Esophagus squamous epithelium (tissue), 5 donors: Measurements from ENCODE around the gene FGD4. TPM values are rescaled to one million over a fixed set of nuclear protein-coding genes. Genes with fewer than 3 reads are reported as not detected.

Experiments used
- DNase-seq: peaks from one replicate; lab custom pipeline; 2025; lab: John Stamatoyannopoulos, UW
- H3K27ac ChIP-seq, 4 donors: fragments of 200-600 bp; sonication (generic); one replicate each; pipeline ENCODE4 v1.5.1; 2016 to 2019; ENCODE audit warnings: mild to moderate bottlenecking in 1 of 4
- H3K27me3 ChIP-seq, 4 donors: fragments of 200-600 bp; sonication (generic); 1 replicate in 3 of 4; 2 replicates in 1 of 4; pipeline versions ENCODE4 v1.5.1 to v1.6.0; 2017 to 2021; ENCODE audit warnings: antibody characterized with exemption in 1 of 4
- H3K36me3 ChIP-seq, 3 donors: fragments of 200-600 bp; sonication (generic); one replicate each; pipeline ENCODE4 v1.5.1; 2016 to 2019
- H3K4me1 ChIP-seq, 3 donors: fragments of 200-600 bp; sonication (generic); one replicate each; pipeline ENCODE4 v1.5.1; 2017 to 2019
- H3K4me3 ChIP-seq, 4 donors: fragments of 200-600 bp; sonication (generic); 1 replicate in 3 of 4; 2 replicates in 1 of 4; pipeline ENCODE4 v1.5.1; 2016 to 2019; ENCODE audit warnings: mild to moderate bottlenecking in 2 of 4, moderate library complexity in 1 of 4
- H3K9me3 ChIP-seq, 3 donors: fragments of 200-600 bp; sonication (generic); one replicate each; pipeline ENCODE4 v1.5.1; 2016 to 2019
- CTCF ChIP-seq, 6 experiments: fragments of 450-650 bp in 4 of 6; fragments of 200-600 bp in 2 of 6; sonication (generic) in 2 of 6; IDR thresholded peaks; one replicate each; pipeline ENCODE4 v1.5.1; 2016 to 2019; ENCODE audit warnings: antibody characterized with exemption in 6 of 6, mild to moderate bottlenecking in 4 of 6, moderate library complexity in 4 of 6
- POLR2A ChIP-seq, 4 donors: fragments of 450-650 bp; IDR thresholded peaks; one replicate each; pipeline ENCODE4 v1.6.1; 2017; ENCODE audit warnings: antibody characterized with exemption in 4 of 4, mild to moderate bottlenecking in 4 of 4, moderate library complexity in 3 of 4
- WGBS, 2 donors: methylation state at CpG; one replicate each; pipeline ENCODE4 v1.1.5; 2018; 5-methylcytosine and 5-hydroxymethylcytosine counted together
- intact Hi-C: fragments of 100-400 bp; cut with DNase I; formaldehyde crosslinking; loops from one replicate; pipeline ENCODE4 v1.15.0; 2022
- total RNA-seq, 4 donors: library from RNA; depleted of rRNA; stranded (reverse); fragments of >200 nt; gene quantifications; one replicate each; pipeline ENCODE4 v1.1.0, GENCODE V29; 2016
- donor health status: DM: yes; HTN: yes; CAD: no.

The FGD4 gene
- total RNA-seq, 4 donors from 2014 or later: 17.0 to 49.8 (median 25.6) TPM

- H3K4me1 ChIP-seq: peaks cover 0 to 23% (median 3%) of the 10 kb centered on the region in 3 donors
- TF ChIP-seq CTCF (IDR thresholded peaks at IDR 0.05) (no peak), POLR2A (IDR thresholded peaks at IDR 0.05) (no peak)
- DNase-seq: no peak
- H3K27ac ChIP-seq: no peak overlapping the region
- H3K27me3 ChIP-seq: no peaks in the 10 kb centered on the region
- WGBS, 2 donors: 100% methylated on average over 3 of the region's 3 CpGs
- H3K36me3 ChIP-seq: peaks cover 0 to 71% (median 0%) of the 10 kb centered on the region in 3 donors
- intact Hi-C loops: no loop called here
- no peaks in the 10 kb centered on the region for H3K9me3 ChIP-seq
- no peak overlapping the region for H3K4me3 ChIP-seq
Observed at GRCh38 chr12:32603071-32603470, 203.7 kb downstream of the FGD4 start.

GRCh38 chr12:32603858-32604257, 204.5 kb downstream of the FGD4 start:
- intact Hi-C loops: no loop called here
- DNase-seq: no peak
- 31 to 36% methylated on average over 2 of the region's 2 CpGs for WGBS, 2 donors
- Histone ChIP-seq H3K27ac (no peak overlapping the region), H3K4me3 (no peak overlapping the region), H3K4me1 (peaks cover 0 to 23% (median 3%) of the 10 kb centered on the region in 3 donors), H3K27me3 (no peaks in the 10 kb centered on the region), H3K9me3 (no peaks in the 10 kb centered on the region), H3K36me3 (peaks cover 0 to 71% (median 0%) of the 10 kb centered on the region in 3 donors)
- TF ChIP-seq CTCF (IDR thresholded peaks at IDR 0.05) (no peak), POLR2A (IDR thresholded peaks at IDR 0.05) (no peak)

GRCh38 chr12:32604565-32604964, 205.2 kb downstream of the FGD4 start:
- Histone ChIP-seq H3K27me3 (no peaks in the 10 kb centered on the region), H3K4me3 (no peak overlapping the region), H3K36me3 (peaks cover 0 to 74% (median 0%) of the 10 kb centered on the region in 3 donors), H3K27ac (no peak overlapping the region), H3K9me3 (no peaks in the 10 kb centered on the region), H3K4me1 (peaks cover 0 to 23% (median 3%) of the 10 kb centered on the region in 3 donors)
- WGBS, 2 donors: 77 to 85% methylated on average over 2 of the region's 2 CpGs
- intact Hi-C loops: no loop called here
- TF ChIP-seq POLR2A (IDR thresholded peaks at IDR 0.05): no peak
- no peak for TF ChIP-seq CTCF (IDR thresholded peaks at IDR 0.05)
- DNase-seq: no peak

- DNase-seq: no peak
- peaks cover 0 to 76% (median 0%) of the 10 kb centered on the region in 3 donors for H3K36me3 ChIP-seq
- no peak overlapping the region for H3K27ac ChIP-seq
- intact Hi-C loops: no loop called here
- WGBS, 2 donors: 94 to 100% methylated on average over 3 of the region's 3 CpGs
- H3K9me3 ChIP-seq: no peaks in the 10 kb centered on the region
- H3K4me1 ChIP-seq: peaks cover 0 to 23% (median 3%) of the 10 kb centered on the region in 3 donors
- H3K4me3 ChIP-seq: no peak overlapping the region
- no peaks in the 10 kb centered on the region for H3K27me3 ChIP-seq
- no peak for TF ChIP-seq CTCF (IDR thresholded peaks at IDR 0.05)
- TF ChIP-seq POLR2A (IDR thresholded peaks at IDR 0.05): no peak
Observed at GRCh38 chr12:32605326-32606095, 206.2 kb downstream of the FGD4 start.

GRCh38 chr12:32606443-32606842, 207.1 kb downstream of the FGD4 start:
- Histone ChIP-seq H3K9me3 (no peaks in the 10 kb centered on the region), H3K4me3 (no peak overlapping the region), H3K27ac (no peak overlapping the region), H3K36me3 (peaks cover 0 to 76% (median 0%) of the 10 kb centered on the region in 3 donors), H3K27me3 (no peaks in the 10 kb centered on the region), H3K4me1 (peaks cover 0 to 23% (median 3%) of the 10 kb centered on the region in 3 donors)
- no peak for DNase-seq
- WGBS, 2 donors: 91 to 92% methylated on average over 2 of the region's 2 CpGs
- TF ChIP-seq POLR2A (IDR thresholded peaks at IDR 0.05) (no peak), CTCF (IDR thresholded peaks at IDR 0.05) (no peak)
- intact Hi-C loops: no loop called here
